Stomach smooth muscle (tissue), 2 donors: ENCODE results near the gene ZBTB7C.

Source experiments
- H3K27ac ChIP-seq: one replicate; pipeline ENCODE4 v1.7.0; 2013; ENCODE audit warnings: mild to moderate bottlenecking, low read length, inconsistent platforms
- H3K27me3 ChIP-seq, 2 donors: one replicate each; pipeline ENCODE4 v1.7.0; 2013; ENCODE audit warnings: low read length in 2 of 2; ENCODE audit not compliant: insufficient read depth in 2 of 2, control insufficient read depth in 1 of 2
- H3K36me3 ChIP-seq, 2 donors: one replicate each; pipeline ENCODE4 v1.7.0; 2013; ENCODE audit warnings: low read length in 2 of 2; ENCODE audit not compliant: control insufficient read depth in 2 of 2, insufficient read depth in 2 of 2
- H3K4me1 ChIP-seq: one replicate; pipeline ENCODE4 v1.7.0; 2013; ENCODE audit warnings: low read length; ENCODE audit not compliant: control insufficient read depth, insufficient read depth
- H3K4me3 ChIP-seq, 2 donors: one replicate each; pipeline ENCODE4 v1.7.0; 2013; ENCODE audit warnings: low read length in 2 of 2
- H3K9ac ChIP-seq, 2 donors: one replicate each; pipeline ENCODE4 v1.7.0; 2013; ENCODE audit warnings: low read length in 2 of 2, mild to moderate bottlenecking in 1 of 2
- H3K9me3 ChIP-seq, 2 donors: one replicate each; pipeline ENCODE4 v1.7.0; 2013; ENCODE audit warnings: low read length in 2 of 2; ENCODE audit not compliant: control insufficient read depth in 2 of 2
- donor health status: healthy.
- donor health status: Pancreatic carcinoma.

The ZBTB7C gene

DNA sequence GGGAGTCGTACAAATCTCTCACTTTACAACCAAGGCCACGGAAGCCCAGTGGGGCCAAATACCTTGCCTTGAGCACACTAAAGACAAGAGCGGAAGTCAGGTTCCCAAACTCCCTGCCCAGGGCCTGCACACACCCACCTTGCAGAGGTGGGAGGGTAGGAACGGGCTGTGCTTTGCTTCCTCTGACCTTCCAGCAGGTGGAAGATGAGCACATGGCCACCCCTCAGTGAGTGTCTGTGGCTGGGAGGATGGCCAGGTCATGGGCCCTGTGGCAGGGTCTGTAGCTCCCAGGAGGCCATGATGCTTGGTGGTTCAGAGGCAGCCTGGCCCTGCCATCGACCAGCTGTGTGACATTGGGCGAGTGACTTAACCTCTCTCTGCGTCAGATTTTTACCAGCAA lies 218.2 kb downstream of the ZBTB7C start:
- no peak overlapping the region for H3K27ac ChIP-seq
- H3K36me3 ChIP-seq = no peaks in the 10 kb centered on the region
- H3K27me3 ChIP-seq = no peaks in the 10 kb centered on the region
- no peak overlapping the region for H3K9ac ChIP-seq
- no peak overlapping the region for H3K4me3 ChIP-seq
- H3K9me3 ChIP-seq = no peaks in the 10 kb centered on the region
- peaks cover 25% of the 10 kb centered on the region for H3K4me1 ChIP-seq

DNA sequence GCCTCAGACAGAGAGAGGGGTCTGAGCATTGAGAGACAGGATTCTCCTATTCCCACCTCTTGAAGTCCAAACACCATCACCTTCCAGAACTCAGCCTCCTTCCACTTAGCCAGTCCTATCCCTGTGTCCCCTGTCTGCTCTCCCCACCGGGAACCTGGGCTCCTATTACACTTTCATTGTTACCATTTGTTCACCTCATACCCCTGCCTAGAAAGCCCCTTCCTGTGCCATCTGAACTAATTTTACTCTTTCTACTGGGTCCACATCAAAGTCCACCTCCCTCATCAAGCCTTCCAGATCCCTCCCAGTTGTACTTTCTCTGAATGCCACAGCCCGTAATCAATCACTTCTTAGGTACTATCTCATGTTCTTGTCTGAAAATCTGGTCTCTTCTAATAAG lies 220.6 kb downstream of the ZBTB7C start:
- H3K4me1 ChIP-seq = peaks cover 17% of the 10 kb centered on the region
- no peaks in the 10 kb centered on the region for H3K27me3 ChIP-seq
- H3K9me3 ChIP-seq = no peaks in the 10 kb centered on the region
- H3K27ac ChIP-seq = no peak overlapping the region
- no peaks in the 10 kb centered on the region for H3K36me3 ChIP-seq
- H3K9ac ChIP-seq = no peak overlapping the region
- H3K4me3 ChIP-seq = no peak overlapping the region

DNA sequence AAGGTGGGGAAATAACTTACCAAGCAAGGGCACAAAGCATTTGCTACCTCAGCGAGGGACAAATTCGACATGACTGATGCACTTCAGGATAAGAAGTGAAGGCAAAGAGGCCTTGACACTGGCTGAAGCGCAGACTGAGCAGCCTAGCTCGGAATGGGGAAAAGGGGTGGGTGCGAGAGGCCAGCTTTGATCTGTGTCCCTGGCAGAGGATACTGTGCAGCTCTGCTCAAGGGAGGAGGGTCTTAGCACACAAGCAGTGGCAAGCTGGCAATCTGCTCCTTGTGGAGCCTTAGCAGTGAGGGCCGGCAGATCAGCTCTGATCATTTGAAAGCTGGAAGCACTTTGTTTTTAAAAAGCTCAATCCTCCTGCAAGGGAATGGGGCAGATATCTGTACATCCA lies 222.3 kb downstream of the ZBTB7C start:
- Histone ChIP-seq H3K27me3 (no peaks in the 10 kb centered on the region), H3K36me3 (no peaks in the 10 kb centered on the region), H3K4me1 (peaks cover 13% of the 10 kb centered on the region), H3K27ac (no peak overlapping the region), H3K9me3 (no peaks in the 10 kb centered on the region), H3K4me3 (no peak overlapping the region), H3K9ac (no peak overlapping the region)

GRCh38 chr18:48186131-48186766 lies 222.9 kb downstream of the ZBTB7C start:
- H3K4me3 ChIP-seq = peak overlapping the region; percentile 14 to 40
- H3K27me3 ChIP-seq = no peaks in the 10 kb centered on the region
- H3K4me1 ChIP-seq = peaks cover 13% of the 10 kb centered on the region
- no peak overlapping the region for H3K9ac ChIP-seq
- H3K27ac ChIP-seq = no peak overlapping the region
- no peaks in the 10 kb centered on the region for H3K9me3 ChIP-seq
- H3K36me3 ChIP-seq = no peaks in the 10 kb centered on the region

- no peak overlapping the region for H3K27ac ChIP-seq
- H3K27me3 ChIP-seq = no peaks in the 10 kb centered on the region
- H3K9ac ChIP-seq = no peak overlapping the region
- H3K9me3 ChIP-seq = no peaks in the 10 kb centered on the region
- H3K4me3 ChIP-seq = no peak overlapping the region
- H3K36me3 ChIP-seq = no peaks in the 10 kb centered on the region
- H3K4me1 ChIP-seq = peaks cover 13% of the 10 kb centered on the region
Observed at GRCh38 chr18:48184118-48184517, 225.1 kb downstream of the ZBTB7C start.

DNA sequence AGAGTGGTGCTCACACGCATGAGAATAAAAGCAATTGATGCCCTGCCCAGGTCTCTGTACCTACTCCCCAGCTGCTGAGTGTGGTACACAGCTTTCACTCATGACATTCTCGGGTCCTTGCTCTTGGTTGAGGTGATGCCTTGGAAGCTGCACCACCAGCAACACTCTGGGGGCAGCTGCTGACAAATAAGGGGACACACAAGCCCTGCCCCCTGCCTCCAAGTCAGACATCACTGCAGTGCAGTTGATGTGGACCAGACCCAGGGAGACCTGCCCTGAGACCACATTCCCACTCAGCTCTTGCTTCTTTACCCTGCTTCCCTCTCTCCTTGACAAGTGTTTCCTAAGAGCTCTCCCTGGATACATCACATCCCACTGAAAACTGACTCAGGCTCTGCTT lies 225.6 kb downstream of the ZBTB7C start:
- no peak overlapping the region for H3K4me3 ChIP-seq
- peaks cover 13% of the 10 kb centered on the region for H3K4me1 ChIP-seq
- H3K9ac ChIP-seq = no peak overlapping the region
- no peak overlapping the region for H3K27ac ChIP-seq
- H3K27me3 ChIP-seq = no peaks in the 10 kb centered on the region
- no peaks in the 10 kb centered on the region for H3K36me3 ChIP-seq
- H3K9me3 ChIP-seq = no peaks in the 10 kb centered on the region

DNA sequence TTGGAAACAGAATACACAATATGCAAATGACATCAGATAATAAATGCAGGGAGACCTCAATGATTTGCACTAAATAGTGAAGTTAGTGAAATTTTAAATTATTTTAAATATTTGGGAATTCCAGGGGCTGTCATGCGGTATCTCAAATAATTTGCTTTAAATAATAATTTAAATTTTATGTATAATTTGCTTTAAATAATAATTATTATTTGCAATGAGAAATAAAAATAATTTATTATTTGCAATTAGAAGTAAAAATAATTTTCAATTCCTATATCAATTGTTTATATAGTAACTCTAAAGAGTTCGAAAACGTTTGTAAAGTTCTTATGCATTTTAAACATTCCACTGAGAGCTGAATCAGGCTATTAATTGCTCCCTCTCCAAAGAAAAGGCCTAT lies 226.4 kb downstream of the ZBTB7C start:
- H3K9me3 ChIP-seq = no peaks in the 10 kb centered on the region
- H3K27me3 ChIP-seq = no peaks in the 10 kb centered on the region
- H3K9ac ChIP-seq = no peak overlapping the region
- H3K4me3 ChIP-seq = no peak overlapping the region
- H3K4me1 ChIP-seq = peaks cover 13% of the 10 kb centered on the region
- H3K36me3 ChIP-seq = no peaks in the 10 kb centered on the region
- H3K27ac ChIP-seq = no peak overlapping the region

GRCh38 chr18:48181857-48182256 lies 227.3 kb downstream of the ZBTB7C start:
- no peak overlapping the region for H3K4me3 ChIP-seq
- peaks cover 12% of the 10 kb centered on the region for H3K4me1 ChIP-seq
- no peaks in the 10 kb centered on the region for H3K36me3 ChIP-seq
- H3K9me3 ChIP-seq = no peaks in the 10 kb centered on the region
- no peak overlapping the region for H3K27ac ChIP-seq
- no peaks in the 10 kb centered on the region for H3K27me3 ChIP-seq
- H3K9ac ChIP-seq = no peak overlapping the region

DNA sequence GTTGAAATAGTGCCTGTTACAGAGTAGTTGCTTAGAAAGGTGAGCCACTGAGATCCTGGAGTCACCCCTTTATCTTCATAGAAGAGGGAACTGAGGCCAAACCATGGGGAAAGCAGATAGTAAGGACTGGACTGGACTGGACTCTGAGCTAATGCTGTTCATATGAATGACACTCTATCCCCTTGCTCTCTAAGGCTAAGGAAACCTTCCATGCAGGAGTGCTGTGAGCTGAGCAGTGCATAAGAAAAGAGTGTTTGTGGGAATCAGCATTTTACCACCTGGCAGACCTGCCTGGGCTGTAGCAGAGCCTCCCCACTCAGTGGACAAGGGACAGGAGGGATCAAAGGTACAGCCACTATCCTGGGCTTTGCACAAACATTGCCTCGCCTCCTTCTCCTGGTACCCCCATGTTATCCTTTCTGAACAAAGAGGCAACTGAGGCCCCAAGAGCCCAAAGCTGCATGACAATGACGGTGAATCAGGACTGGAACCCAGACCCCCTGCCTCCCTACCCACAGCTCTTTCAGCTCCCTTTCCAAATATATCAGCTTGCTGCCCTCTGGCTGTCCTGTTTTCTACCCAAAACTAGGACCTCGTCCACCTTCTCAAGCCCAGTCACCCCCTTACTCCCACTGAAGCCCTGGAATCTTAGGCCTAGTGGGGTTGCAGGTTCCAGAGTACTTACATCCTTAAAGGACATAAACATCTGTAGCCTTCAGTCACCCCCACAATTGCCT lies 227.9 kb downstream of the ZBTB7C start:
- H3K4me1 ChIP-seq = peaks cover 6% of the 10 kb centered on the region
- H3K9me3 ChIP-seq = no peaks in the 10 kb centered on the region
- H3K4me3 ChIP-seq = no peak overlapping the region
- no peak overlapping the region for H3K27ac ChIP-seq
- no peaks in the 10 kb centered on the region for H3K36me3 ChIP-seq
- no peak overlapping the region for H3K9ac ChIP-seq
- no peaks in the 10 kb centered on the region for H3K27me3 ChIP-seq

DNA sequence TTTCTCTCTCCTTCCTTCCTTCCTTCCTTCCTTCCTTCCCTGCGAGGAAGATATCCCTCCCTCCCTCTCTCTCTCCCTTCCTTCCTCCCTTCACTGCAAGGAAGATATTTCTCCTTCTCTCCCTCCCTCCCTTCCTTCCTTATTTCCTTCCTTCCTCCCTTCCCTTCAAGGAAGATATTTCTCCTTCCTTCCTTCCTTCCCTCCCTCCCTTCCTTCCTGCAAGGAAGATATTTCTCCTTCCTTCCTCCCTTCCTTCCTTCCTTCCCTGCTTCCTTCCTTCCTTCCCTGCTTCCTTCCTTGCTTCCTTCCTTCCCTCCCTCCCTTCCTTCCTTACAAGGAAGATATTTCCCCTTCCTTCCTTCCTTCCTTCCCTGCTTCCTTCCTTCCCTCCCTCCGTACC lies 229.5 kb downstream of the ZBTB7C start:
- no peak overlapping the region for H3K27ac ChIP-seq
- no peaks in the 10 kb centered on the region for H3K4me1 ChIP-seq
- H3K9me3 ChIP-seq = no peaks in the 10 kb centered on the region
- H3K36me3 ChIP-seq = no peaks in the 10 kb centered on the region
- no peak overlapping the region for H3K9ac ChIP-seq
- no peaks in the 10 kb centered on the region for H3K27me3 ChIP-seq
- no peak overlapping the region for H3K4me3 ChIP-seq

- no peak overlapping the region for H3K27ac ChIP-seq
- no peaks in the 10 kb centered on the region for H3K4me1 ChIP-seq
- no peak overlapping the region for H3K4me3 ChIP-seq
- H3K36me3 ChIP-seq = no peaks in the 10 kb centered on the region
- no peak overlapping the region for H3K9ac ChIP-seq
- H3K27me3 ChIP-seq = no peaks in the 10 kb centered on the region
- H3K9me3 ChIP-seq = no peaks in the 10 kb centered on the region
Observed at GRCh38 chr18:48179001-48179400, 230.2 kb downstream of the ZBTB7C start.
